Activated T-cell treated with anti-CD3 and anti-CD28 coated beads, Interleukin-2, amount 50 U/mL, for 1 hour (primary cell): ENCODE results near the gene RPLP1.
"Not testable (repeated sequence)": the region's sequence is repeated elsewhere in the genome, so short reads cannot be mapped to it uniquely, and the experiment has no call there.

Experiments used
- DNase-seq: peaks from one replicate; pipeline ENCODE4 v3.0.0-alpha.2; 2020

The RPLP1 gene

DNA sequence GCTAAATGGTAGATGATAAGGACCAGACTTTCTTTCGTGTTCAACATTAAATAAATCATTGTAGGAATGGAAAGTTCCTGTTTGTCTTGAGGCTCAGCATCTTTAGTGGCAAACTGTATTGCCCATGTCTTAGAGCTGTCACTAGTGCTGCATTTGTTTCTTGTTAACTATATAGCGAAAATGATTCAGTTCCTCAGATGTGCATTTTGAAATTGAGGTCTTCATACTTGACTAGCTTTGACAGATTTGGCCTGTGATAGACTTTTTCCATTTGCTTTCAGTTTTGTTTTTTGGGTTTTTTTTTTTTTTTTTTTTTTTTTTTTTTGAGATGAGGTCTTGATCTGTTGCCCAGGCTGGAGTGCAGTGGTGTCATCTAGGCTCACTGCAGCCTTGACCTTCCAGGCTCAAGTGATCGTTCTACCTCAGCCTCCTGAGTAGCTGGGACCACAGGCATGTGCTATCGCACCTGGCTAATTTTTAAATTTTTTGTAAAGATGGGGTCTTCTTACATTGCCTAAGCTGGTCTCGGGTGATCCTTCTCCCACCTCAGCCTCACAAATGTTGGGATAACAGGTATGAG lies 9.5 kb upstream of the RPLP1 start:
- no peak for DNase-seq

DNA sequence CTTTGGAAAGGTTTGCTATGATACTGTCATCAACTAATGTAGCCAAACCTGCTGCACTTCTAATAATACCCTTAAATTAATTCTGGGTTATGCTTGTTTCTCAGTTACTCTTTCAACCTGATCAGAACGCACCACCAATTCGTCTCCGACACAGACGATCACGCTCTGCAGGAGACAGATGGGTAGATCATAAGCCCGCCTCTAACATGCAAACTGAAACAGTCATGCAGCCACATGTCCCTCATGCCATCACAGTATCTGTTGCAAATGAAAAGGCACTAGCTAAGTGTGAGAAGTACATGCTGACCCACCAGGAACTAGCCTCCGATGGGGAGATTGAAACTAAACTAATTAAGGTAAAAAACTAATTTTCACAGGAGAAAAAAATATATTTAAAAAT lies 7.9 kb upstream of the RPLP1 start:
- no peak for DNase-seq

DNA sequence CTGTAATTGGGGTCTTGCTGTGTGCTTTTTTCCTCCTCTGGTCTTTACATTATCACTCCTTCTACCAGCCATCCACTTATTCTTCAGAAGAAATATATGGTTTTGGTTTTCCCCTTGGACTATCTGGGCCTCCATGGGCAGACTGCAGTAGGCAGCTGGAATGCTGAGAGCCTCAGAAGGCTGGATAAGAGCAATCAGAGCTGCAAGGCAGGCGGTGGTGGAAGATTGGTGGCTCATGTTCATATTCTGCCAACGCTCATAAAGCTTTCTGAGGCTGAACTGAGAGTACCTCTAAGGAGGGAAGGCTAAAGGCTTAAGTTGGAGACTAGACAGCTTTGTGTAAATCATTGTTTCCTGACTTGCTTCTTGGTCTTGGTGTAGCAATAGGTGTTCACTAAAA lies 5.7 kb upstream of the RPLP1 start:
- no peak for DNase-seq

DNA sequence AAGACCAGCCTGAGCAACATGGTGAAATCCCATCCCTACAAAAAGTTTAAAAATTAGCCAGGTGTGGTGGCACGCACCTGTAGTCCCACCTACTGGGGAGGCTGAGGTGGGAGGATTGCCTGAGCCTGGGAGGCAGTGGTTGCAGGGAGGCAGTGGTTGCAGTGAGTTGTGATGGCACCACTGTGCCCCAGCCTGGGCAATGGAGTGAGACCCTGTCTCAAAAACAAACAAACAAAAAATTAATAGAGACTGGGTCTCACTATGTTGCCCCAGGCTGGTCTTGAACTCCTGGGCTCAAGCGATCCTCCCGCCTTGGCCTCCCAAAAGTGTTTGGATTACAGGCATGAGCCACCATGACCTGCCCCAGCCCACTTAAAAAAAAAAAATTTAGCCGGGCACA lies 2.4 kb upstream of the RPLP1 start:
- DNase-seq, result not testable (repeated sequence)

DNA sequence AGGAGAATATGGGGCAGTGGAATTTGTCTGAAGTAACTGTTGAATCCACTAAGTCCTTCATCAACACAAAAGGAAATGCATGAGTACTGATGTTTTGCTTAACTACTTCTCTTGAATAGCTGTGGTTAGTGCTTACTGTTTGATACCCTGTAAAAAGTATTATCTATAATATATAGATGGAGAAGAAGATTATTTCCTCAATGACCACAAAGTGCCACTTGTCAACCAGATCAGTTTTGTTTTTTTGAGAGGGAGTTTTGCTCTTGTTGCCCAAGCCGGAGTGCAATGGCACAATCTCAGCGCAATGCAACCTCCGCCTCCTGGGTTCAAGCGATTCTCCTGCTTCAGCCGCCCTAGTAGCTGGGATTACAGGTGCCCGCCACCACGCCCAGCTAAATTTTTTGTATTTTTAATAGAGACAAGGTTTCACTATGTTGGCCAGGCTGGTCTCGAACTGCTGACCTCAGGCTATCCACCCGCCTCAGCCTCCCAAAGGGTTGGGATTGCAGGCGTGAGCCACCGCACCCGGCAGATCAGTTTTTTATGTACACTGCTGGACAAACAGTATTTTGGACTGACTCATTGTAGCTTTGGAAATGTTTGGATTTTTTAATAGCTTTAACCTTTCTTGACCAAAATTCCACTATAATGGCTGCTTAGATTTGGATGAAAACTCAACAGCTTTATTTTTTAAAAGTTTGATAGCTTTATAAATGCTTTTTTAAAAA lies 1.5 kb upstream of the RPLP1 start:
- DNase-seq, result no peak

DNA sequence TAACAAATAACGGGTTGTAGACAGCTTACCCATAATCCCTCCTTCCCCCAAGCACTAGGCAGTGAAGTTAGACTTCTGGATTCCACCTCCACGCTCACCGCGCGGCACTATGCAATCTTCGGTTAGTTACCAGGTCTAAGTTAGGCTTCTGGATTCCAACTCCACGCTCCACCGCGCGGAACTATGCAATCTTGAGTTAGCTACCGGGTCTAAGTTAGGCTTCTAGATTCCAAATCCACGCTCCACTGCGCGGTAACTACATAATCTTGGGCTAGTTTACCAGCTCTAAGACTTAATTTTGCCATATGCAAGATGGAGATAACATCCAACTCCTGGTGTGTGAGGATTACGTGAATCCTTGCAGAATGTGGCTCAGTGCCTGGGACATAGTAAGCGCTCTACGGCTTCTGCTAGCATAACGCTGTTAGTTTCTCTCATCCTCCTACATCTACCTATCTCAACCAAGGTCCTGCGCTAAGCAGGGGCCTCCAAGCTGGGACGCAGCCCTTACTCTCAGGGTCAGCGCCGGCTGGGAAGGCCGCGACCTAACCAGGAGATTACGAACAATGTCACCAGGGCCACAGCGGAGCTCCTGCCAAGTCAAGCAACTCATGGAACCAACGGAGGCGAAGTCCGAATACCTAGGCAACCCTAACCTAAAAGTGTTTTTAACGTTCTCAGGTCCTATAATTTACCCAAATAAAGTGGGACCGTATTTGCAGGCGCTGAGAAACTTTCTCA lies 497 bp upstream of the RPLP1 start:
- DNase-seq, result peak; percentile 44

DNA sequence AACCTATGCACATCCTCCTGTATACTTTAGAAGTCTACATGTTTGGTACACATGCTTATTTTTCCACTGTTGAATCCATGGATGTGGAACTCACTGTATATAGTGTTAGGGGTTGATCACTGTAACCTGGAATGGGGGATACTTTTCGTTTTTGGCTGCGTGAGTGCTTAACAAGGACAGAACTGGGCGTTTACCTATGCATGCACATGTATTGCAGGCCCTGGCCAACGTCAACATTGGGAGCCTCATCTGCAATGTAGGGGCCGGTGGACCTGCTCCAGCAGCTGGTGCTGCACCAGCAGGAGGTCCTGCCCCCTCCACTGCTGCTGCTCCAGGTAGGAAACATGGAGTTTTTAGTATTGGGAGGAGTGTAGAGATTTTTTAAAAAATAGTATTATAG lies 2.3 kb downstream of the RPLP1 start:
- no peak for DNase-seq

DNA sequence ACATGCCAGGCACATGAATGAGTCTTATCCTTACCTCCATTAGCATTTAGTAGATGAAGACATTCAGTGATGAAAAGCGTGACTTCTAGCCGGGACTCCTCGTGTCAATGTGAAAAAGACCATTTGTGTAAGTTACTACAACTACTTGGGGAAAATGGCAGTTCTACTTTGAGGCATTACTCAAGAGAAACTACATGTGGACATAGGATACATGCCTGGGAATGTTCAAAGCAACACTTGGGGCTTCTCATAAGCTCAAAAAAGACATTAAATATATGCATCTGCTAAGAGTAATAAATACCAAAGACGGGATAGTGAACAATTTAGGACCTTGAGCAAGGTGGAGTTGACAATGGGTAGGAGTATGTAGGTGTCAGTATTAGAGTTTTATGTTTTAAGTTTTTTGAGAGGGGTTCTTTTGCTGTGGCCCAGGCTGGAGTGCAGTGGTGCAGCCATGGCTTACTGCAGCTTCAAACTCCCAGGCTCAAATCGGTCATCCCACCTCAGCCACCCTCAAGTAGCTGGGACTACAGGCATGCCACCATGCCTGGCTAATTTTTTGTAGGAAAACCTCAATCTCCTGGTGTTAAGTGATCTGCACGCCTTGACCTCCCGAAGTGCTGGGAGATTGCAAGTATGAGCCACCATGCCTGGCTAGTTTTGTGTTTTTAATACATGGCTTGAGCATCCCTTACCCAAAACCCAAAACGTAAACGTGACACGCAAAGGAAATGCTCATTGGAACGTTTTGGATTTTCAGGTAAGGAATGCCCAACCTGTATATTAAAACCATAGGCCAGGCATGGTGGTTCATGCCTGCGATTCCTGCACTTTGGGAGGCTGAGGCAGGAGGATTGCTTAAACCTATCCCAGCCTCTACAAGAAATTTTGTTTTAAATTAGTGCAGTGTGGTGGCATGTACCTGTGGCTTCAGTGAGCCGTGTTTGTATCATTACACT lies 3.9 kb downstream of the RPLP1 start:
- DNase-seq, result no peak

DNA sequence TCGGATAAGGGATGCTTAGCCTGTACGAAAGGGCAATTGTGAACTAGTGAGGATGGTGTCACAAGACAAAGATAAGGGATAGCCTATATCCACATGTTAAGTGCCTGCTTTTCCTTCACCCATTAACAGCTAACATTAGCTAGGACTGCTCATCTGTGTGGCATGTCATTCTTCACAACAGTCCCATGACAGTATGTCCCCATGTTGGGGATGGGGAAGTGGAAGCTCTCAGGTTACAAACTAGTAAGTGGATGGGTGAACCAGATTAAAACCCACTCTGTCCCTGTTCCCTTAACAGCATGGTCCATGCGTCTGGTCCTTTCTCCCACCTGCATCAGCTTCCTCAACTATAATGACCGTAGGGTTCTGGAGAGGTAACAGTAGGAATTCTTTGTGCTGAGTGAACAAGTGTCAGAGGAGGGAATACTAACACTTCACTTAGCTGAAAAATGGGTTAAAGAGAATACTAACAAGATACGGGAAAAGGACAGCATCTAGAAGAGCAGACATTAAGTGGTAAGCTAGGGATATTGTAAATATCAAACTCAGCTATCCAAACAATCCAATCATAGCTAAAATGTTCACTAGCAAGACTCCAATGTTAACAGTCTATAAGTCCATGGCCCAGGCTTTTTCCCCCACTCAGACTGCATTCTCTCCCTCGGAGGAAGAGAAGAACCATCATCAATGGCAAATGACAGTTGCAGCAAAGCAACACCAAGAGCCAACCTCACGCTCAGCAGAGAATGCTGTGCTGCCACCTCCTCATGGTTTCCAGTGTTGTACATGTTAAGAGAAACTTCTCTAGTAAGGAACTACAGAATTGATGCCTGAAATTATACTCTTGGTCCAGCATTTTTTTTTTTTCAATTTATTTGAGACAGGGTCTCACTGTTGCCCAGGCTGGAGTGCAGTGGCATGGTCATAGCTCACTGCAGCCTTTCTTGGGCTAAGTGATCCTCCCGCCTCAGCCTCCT lies 5.0 kb downstream of the RPLP1 start:
- DNase-seq, result no peak

DNA sequence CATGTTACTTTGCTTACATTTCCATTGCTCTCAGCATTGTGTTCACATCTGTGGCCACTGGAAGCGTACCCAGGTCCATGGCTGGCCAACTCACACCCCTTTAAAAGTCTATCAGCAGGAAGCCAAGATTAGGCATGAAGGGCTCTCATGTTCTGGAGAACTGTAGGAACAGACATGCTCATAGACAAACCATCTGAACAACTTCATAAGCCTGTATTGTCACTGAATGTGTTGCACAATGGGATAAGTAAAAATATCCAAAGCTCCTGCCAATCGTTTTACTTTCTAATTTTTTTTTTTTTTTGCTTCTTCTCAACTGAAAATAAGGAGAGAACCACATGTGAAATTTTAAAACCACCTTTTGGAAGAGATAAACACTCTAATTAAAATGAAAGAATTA lies 6.4 kb downstream of the RPLP1 start:
- no peak for DNase-seq

DNA sequence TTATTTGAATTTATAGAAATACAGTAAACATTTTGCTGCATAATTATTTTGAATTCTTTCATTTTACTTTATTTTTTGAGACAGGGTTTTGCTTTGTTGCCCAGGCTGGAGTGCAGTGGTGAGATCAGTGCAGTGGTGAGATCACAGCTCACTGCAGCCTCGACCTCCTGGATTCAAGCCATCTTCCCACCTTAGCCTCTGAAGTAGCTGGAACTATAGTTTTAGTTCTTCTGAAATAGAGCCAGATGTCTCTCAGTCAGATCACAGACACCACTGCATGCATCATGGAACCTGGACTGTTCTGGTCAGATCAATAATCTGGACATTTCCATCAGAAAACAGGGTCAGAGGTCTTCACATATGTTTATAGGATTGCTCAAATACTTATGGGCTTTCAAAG lies 7.9 kb downstream of the RPLP1 start:
- DNase-seq, result no peak

DNA sequence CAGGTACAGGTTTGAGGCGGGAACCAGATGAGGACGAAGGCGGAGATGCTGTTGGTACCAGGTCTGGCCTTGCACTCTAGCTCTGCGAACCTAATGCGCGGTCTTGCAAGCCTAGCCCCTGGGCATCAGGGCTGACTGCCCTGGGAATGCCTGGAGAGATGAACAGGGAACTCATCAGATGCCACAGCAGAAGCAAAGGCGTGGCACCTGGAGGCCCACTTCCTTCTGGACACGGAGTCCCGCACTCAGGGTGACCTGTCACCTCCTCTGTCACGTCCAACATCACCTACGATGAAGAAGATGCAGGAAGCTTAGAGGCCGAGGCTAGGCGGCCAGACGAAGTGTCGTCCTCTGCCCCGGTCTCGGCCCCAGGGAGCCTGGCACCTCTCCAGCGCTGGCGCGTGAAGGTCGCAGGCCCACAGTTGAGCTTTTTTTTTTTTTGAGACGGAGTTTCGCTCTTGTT lies 9.4 kb downstream of the RPLP1 start:
- DNase-seq, result no peak

DNA sequence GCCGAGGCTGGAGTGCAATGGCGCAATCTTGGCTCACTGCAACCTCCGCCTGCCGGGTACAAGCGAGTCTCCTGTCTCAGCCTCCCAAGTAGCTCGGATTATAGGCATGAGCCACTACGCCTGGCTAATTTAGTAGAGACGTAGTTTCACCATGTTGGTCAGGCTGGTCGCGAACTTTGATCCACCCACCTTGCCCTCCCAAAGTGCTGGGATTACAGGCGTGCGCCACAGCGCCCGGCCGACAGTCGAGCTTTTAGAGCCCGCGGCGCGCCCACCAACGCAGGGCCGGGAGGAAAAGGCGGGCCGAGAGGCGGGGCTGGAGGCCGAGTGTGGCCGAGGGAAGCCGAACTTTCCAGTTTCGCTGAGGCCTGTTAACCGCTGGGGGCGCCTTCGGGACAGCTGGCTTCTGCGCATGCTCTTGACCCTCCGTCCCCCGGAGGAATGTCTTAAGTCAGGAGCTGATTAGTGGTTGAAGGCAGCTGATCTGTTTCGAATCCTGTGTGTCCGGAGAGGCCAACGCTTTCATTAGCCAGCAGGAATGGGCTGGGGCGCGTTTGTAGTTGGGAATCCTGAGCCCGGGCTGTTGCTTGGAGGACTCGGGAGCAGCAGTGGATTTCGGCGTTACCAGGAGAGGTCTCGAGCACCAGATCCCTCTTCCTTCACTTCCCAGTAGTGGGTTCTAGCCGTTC lies 10.0 kb downstream of the RPLP1 start:
- DNase-seq, result peak; percentile 92

DNA sequence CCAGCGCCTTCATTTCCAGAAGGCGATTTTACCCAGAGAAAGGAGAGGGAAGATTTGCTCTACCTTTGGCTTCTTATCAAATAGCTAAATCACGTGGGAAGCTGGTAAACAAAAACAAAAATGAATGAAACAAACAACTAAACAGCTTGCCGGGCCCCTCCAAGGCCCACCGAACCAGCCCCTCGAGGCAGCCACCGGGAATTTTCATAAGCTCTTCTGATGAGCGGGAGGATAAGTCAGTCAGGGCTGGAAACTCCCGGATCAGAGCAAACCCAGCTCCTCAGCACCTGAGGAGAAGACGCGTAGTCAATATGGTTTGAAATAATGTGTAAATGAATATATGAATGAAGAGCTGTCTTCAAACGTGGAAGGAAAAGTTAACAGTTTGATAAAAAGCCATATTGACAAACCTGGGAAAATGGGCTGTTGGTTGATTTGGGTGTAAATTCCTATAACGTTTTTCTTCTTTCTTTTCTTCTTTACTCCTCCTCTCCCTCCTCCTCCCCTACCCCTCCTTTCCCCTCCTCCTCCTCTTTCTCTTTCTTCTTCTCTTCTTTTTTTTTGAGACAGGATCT lies 10.7 kb downstream of the RPLP1 start:
- no peak for DNase-seq

DNA sequence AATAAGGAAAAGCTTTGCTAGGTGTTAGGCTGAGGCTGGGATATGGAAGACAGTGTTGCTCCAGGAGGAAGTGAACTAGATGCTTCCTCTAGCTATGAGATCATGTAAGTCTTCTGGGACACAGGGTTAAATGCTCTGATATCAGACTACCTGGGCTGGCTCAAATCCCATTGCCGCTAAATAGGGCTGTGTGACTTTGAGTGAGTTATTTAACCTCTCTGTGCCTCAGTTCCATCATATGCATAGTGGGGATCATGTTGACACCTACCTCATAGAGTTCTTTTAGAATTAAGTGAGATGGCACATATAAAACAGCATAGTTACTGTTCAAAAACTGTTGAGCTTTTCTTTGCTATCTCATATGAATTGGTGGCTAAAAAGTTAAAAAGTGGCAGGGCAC lies 12.6 kb downstream of the RPLP1 start:
- no peak for DNase-seq

DNA sequence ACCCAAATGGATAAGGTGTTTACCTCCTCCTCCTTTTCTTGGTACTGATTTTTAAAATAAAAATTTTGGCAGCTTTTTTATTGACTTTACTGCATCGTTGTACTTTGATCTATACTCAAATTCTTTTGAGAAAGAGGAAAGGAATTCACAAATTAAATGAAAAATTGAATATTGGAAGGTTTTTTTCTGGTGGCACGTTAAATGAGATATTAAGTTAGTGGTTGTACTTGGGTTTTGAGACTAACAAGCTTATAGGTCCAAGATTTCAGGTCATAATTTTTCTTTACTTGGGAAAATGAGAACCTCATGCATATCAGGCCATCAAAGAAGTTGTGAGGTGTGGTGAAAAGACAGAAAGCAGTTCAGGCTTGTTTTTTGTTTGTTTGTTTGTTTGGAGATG lies 14.1 kb downstream of the RPLP1 start:
- no peak for DNase-seq

DNA sequence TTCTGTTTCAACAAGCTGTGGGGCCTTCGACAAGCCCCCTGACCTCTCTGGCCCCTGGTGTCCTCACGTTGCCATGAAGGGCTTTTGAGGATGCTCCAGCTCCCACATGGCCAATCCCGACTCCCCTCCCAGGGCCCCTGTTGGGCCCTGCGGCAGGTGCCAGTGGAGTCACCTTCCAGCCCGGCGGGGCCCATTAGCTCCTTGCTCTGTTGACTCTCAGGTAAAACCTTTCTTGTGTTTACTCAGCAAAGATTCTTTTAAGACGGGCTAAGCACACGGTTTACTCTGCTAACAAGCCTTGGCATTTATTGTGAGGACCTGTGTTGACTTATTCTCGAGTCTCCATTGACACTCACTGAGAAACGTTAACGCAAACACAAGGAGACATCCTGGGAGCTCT lies 15.0 kb downstream of the RPLP1 start:
- no peak for DNase-seq

DNA sequence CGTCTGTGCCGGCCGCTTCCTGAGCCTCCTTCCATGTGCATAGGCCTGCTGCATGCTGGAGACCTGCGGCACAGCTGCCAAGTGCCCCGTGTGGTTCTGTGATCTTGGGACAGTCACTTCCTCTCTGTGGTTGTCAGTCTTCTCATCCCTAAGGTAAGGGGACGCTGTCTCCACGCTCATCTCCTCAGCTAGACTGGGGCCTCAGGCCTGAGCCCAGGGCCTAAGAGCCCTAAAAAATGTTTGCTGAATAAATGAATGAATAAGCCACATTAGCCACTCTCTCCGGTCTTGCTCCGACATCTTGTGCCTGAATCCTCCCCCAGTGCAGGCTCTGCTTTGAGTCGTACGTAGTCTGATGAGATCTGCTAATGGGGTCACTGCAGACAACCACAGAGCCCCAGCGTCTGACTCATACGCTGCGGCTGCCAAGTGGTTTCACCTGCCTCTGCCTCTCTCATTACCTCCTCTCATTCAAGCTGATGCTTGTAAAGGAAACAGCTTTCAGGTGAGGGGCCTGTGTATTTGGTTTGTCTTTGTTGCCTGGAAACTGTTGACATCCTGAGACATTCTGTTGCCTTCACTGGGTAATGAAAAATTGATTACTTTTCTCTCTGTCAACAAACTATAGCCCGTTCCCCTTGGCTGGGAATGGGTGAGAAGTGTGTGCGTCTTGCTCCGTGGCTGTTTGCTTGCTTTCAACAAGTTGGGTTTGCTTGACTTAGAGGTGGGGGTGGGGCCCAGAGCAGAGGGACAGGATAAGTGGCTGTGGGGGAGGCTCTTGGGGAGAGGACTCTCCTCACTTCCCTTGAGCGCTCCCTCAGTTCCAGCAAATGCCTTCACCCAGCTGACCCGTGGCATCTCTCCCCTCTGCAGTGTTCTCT lies 15.9 kb downstream of the RPLP1 start:
- peak; percentile 81 for DNase-seq

DNA sequence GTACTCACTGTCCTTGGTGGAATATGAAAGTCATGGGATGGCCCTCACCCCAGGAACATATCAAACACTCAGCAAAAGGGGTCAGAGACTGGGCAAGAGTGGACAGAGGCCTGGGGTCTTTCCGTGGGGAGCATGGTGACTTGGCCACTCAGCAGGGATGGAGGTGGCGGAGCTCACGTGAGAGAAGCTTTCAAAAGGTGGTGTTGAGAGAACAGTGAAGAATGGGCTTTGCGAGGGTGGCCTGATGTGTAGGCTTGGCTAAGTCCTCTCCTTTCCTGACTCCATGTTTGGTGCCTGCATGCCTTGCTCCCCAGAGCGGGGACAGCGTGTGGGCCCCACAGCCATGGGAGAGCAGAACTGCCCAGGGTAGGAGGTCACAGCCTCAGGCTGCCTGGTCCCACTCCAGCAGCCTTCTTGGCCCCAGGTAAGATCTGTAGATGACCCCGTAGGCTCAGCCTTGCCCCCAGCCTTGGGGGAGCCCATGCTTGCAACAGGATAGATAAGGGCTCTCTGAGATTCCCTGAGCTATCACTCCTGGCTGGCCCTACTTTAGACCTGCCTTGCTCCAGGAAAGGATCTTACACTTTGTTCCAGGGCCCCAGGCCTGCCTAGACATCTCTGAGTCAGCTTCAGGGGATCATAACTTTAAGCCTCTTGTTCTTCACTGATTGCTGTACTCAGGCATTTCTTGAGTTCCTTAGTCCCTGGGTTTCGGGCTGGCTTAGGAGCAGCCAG lies 17.0 kb downstream of the RPLP1 start:
- no peak for DNase-seq
